CD4-positive, alpha-beta T cell (primary cell): Measurements from ENCODE around the gene CPED1. TPM values are rescaled to one million over a fixed set of nuclear protein-coding genes. Genes with fewer than 3 reads are reported as not detected.

Experiments
- ATAC-seq: fragments of 200-7000 bp; cut with Tn5 transposase; one replicate; pipeline ENCODE4 v1.10.0; 2022; ENCODE audit warnings: mild to moderate bottlenecking; ENCODE audit not compliant: poor library complexity
- CTCF ChIA-PET: fragments of 350-600 bp; sonication (Branson Sonifier 250); formaldehyde crosslinking; loops from one replicate; lab custom pipeline; 2021; ENCODE audit warnings: antibody characterized with exemption, inconsistent platforms; lab: Charles Lee
- POLR2A ChIA-PET: fragments of 350-600 bp; sonication (Branson Sonifier 250); formaldehyde crosslinking; loops from one replicate; lab custom pipeline; 2021; ENCODE audit warnings: antibody characterized with exemption, inconsistent platforms; lab: Charles Lee
- DNase-seq, 14 experiments: peaks; one replicate each; pipeline ENCODE4 v3.0.0-alpha.2; 2013 to 2020; ENCODE audit warnings: mixed read lengths in 2 of 14
- H3K27ac ChIP-seq, 2 donors: one replicate each; pipeline versions ENCODE4 v1.5.1 to v1.7.0; 2013; ENCODE audit warnings: low read length in 2 of 2, low read depth in 1 of 2, mild to moderate bottlenecking in 1 of 2
- H3K27me3 ChIP-seq, 2 experiments: 1 replicate in 1 of 2; 2 replicates in 1 of 2; pipeline versions ENCODE4 v1.6.1 to v1.7.0; 2013; ENCODE audit warnings: low read length in 2 of 2, control low read depth in 1 of 2, mild to moderate bottlenecking in 1 of 2, moderate library complexity in 1 of 2; ENCODE audit not compliant: insufficient read depth in 2 of 2, control insufficient read depth in 1 of 2
- H3K36me3 ChIP-seq: one replicate; pipeline ENCODE4 v1.6.1; 2013; ENCODE audit warnings: low read length, control low read depth; ENCODE audit not compliant: insufficient read depth
- H3K4me1 ChIP-seq: one replicate; pipeline ENCODE4 v1.6.1; 2013; ENCODE audit warnings: low read length, control low read depth; ENCODE audit not compliant: insufficient read depth
- H3K4me3 ChIP-seq: one replicate; pipeline ENCODE4 v1.5.1; 2013; ENCODE audit warnings: mild to moderate bottlenecking, low read length, moderate library complexity
- H3K9me3 ChIP-seq, 2 experiments: 1 replicate in 1 of 2; 2 replicates in 1 of 2; pipeline versions ENCODE4 v1.6.1 to v1.7.0; 2013; ENCODE audit warnings: low read length in 2 of 2, mild to moderate bottlenecking in 2 of 2, control low read depth in 1 of 2, moderate library complexity in 1 of 2; ENCODE audit not compliant: control insufficient read depth in 1 of 2, insufficient read depth in 1 of 2
- H3K27ac Mint-ChIP-seq: one replicate; pipeline ENCODE4 v1.8.0; 2020; ENCODE audit warnings: mixed read lengths
- H3K27me3 Mint-ChIP-seq: one replicate; pipeline ENCODE4 v1.8.0; 2021; ENCODE audit warnings: mixed read lengths
- H3K36me3 Mint-ChIP-seq: one replicate; pipeline ENCODE4 v1.8.0; 2021; ENCODE audit warnings: low read depth, mixed read lengths
- H3K4me1 Mint-ChIP-seq: one replicate; pipeline ENCODE4 v1.8.0; 2021; ENCODE audit warnings: low read depth, mixed read lengths
- H3K4me3 Mint-ChIP-seq: one replicate; pipeline ENCODE4 v1.8.0; 2020; ENCODE audit warnings: mild to moderate bottlenecking, mixed read lengths
- H3K9me3 Mint-ChIP-seq: one replicate; pipeline ENCODE4 v1.8.0; 2020; ENCODE audit warnings: mixed read lengths
- CTCF ChIP-seq: fragments of 200-600 bp; IDR thresholded peaks from one replicate; pipeline ENCODE4 v1.8.0; 2022; ENCODE audit warnings: antibody characterized with exemption, mild to moderate bottlenecking
- intact Hi-C, 2 experiments: fragments of 100-400 bp; cut with DNase I in 1 of 2; cut with micrococcal nuclease in 1 of 2; formaldehyde crosslinking; loops; one replicate each; pipeline versions ENCODE4 v1.15.1 to v1.9.0; 2023 to 2025; cut with DNase I, micrococcal nuclease
- total RNA-seq, 174 experiments: library from RNA in 2 of 174; stranded (reverse) in 2 of 174; gene quantifications; one replicate each; pipeline ENCODE4 v1.2.3 and lab custom pipeline; 2021 to 2026

Gene CPED1
- total RNA-seq, 2 experiments from 2014 or later: 0.08 to 0.19 TPM

DNA sequence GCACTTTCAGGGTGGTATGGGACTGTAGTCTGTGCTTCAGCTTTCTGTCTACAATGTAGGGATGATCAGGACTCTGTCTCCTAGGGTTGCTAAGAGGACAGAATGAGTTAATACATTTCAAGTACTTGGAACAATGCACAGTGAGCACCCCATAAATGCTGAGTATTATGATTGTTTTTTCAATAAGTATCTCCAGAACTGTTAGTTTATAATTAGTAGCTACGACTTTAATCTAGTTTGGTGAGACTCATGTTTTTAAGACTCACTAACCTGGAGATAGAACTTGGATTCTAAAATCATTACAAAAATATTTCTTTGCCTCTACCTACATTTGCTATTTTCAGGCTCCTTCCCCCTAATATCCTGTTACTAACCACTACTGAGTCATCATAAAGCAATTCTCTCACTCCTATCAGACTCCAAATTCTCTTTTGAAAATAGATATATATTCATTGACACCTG lies 95.3 kb downstream of the CPED1 start:
- intact Hi-C loops: loop anchor here (5.0 kb wide), 2 partner anchors 282 to 292 kb away; no protein-coding TSS in a partner anchor
- no peaks in the 10 kb centered on the region for H3K36me3 Mint-ChIP-seq

GRCh38 chr7:121084256-121084655 lies 95.7 kb downstream of the CPED1 start:
- Mint-ChIP-seq H3K27me3 (peaks cover 6% of the 10 kb centered on the region), H3K36me3 (no peaks in the 10 kb centered on the region), H3K4me1 (no peaks in the 10 kb centered on the region), H3K27ac (no peak overlapping the region), H3K4me3 (no peak overlapping the region), H3K9me3 (no peaks in the 10 kb centered on the region)
- no peak for ATAC-seq
- CTCF ChIA-PET: interaction anchor here (1.2 kb wide), 1 partner anchor 12 kb away, joined by 4 read pairs; no protein-coding TSS in a partner anchor
- intact Hi-C loops: loop anchor here (5.0 kb wide), 2 partner anchors 282 to 292 kb away; no protein-coding TSS in a partner anchor
- Histone ChIP-seq H3K27me3 (peaks cover 0 to 4% of the 10 kb centered on the region in 2 experiments), H3K4me3 (no peak overlapping the region), H3K4me1 (no peaks in the 10 kb centered on the region), H3K36me3 (no peaks in the 10 kb centered on the region), H3K27ac (no peak overlapping the region), H3K9me3 (no peaks in the 10 kb centered on the region)
- DNase-seq: no peak
- TF ChIP-seq CTCF: no peak
- POLR2A ChIA-PET: no interaction called here

More for the DNA sequence above, 95.3 kb downstream of the CPED1 start:
- no peak overlapping the region for H3K4me3 Mint-ChIP-seq
- CTCF ChIA-PET: interaction anchor here (0.9 to 2.5 kb wide), 3 partner anchors 12 to 278 kb away, joined by 3 to 7 read pairs (median 4); no protein-coding TSS in a partner anchor
- peaks cover 0 to 4% of the 10 kb centered on the region in 2 experiments for H3K27me3 ChIP-seq
- peaks cover 10% of the 10 kb centered on the region for H3K27me3 Mint-ChIP-seq
- H3K4me1 Mint-ChIP-seq: no peaks in the 10 kb centered on the region
- DNase-seq (no peak), ATAC-seq (no peak)
- H3K36me3 ChIP-seq: no peaks in the 10 kb centered on the region
- POLR2A ChIA-PET: no interaction called here
- no peaks in the 10 kb centered on the region for H3K9me3 Mint-ChIP-seq
- no peak overlapping the region for H3K27ac ChIP-seq
- no peak overlapping the region for H3K27ac Mint-ChIP-seq
- TF ChIP-seq CTCF: no peak
- H3K4me3 ChIP-seq: no peak overlapping the region
- no peaks in the 10 kb centered on the region for H3K9me3 ChIP-seq
- no peaks in the 10 kb centered on the region for H3K4me1 ChIP-seq

- H3K9me3 ChIP-seq: no peaks in the 10 kb centered on the region
- Mint-ChIP-seq H3K27me3 (peaks cover 6% of the 10 kb centered on the region), H3K4me1 (no peaks in the 10 kb centered on the region), H3K36me3 (no peaks in the 10 kb centered on the region), H3K27ac (no peak overlapping the region), H3K9me3 (no peaks in the 10 kb centered on the region), H3K4me3 (no peak overlapping the region)
- no peak overlapping the region for H3K4me3 ChIP-seq
- H3K4me1 ChIP-seq: no peaks in the 10 kb centered on the region
- H3K27me3 ChIP-seq: peaks cover 0 to 4% of the 10 kb centered on the region in 2 experiments
- no peak overlapping the region for H3K27ac ChIP-seq
- intact Hi-C loops: loop anchor here (5.0 kb wide), 2 partner anchors 283 to 293 kb away; no protein-coding TSS in a partner anchor
- H3K36me3 ChIP-seq: no peaks in the 10 kb centered on the region
- no peak for DNase-seq
- CTCF ChIA-PET: no interaction called here
- POLR2A ChIA-PET: no interaction called here
- ATAC-seq: no peak
- TF ChIP-seq CTCF: no peak
Observed at GRCh38 chr7:121084748-121085336, 96.3 kb downstream of the CPED1 start.
